Measurements from ENCODE around the gene ADIRF. TPM values are rescaled to one million over a fixed set of nuclear protein-coding genes. Genes with fewer than 3 reads are reported as not detected.

The ADIRF gene
- total and polyA plus RNA-seq, 8 donors = 7.0 to 111 (median 10.9) TPM

DNA sequence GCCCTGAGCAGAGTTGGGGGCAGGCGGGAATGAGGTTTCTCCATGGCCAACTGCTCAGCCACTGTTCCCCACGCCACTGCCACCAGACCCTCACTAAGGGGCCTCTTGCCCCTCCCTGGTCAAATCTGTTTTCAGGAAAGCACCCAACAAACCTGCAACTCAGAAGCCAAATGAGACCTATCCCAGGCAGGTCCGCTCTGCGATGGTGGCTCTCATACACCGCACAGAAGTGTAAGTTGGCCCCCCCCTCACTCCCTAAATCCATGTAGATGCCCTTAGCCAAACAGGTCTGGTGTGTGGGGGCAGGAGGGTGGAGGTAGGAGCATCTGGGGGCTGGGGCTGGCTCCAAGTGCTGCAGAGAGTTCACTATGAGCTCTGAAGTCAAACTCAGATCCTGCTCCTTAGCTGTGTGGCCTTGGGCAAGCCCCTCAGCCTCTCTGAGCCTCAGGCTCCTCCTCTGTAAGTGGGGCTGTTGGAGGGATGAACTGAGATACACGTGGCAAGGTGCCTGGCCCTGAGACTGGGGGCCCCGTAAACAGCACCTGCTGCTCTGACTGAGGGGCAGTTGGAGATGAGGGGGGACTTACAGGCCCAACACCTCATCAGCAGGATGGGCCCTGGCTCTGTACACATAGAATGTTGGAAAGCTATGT is 12.0 kb upstream of the ADIRF start:
- WGBS, 2 donors = 73 to 74% methylated on average over 7 of the region's 7 CpGs
- Histone ChIP-seq H3K36me3 (no peaks in the 10 kb centered on the region), H3K27me3 (no peaks in the 10 kb centered on the region), H3K4me3 (no peak overlapping the region), H3K9me3 (no peaks in the 10 kb centered on the region), H3K4me1 (no peaks in the 10 kb centered on the region), H3K27ac (no peak overlapping the region)
- no peak for TF ChIP-seq CTCF (IDR thresholded peaks at IDR 0.05)
- no peak for ATAC-seq
- FAIRE-seq = no peak
- DNase-seq = peak in 1 of 6 donors; percentile 16
- intact Hi-C loops (cut with DNase I) = no loop called here

GRCh38 chr10:86956848-86957448 is 11.3 kb upstream of the ADIRF start:
- no peak overlapping the region for H3K27ac ChIP-seq
- no peak for TF ChIP-seq CTCF (IDR thresholded peaks at IDR 0.05)
- no peaks in the 10 kb centered on the region for H3K36me3 ChIP-seq
- ATAC-seq (no peak), DNase-seq (peak in 1 of 6 donors; percentile 32), FAIRE-seq (no peak)
- intact Hi-C loops (cut with DNase I) = no loop called here
- H3K27me3 ChIP-seq = no peaks in the 10 kb centered on the region
- no peaks in the 10 kb centered on the region for H3K4me1 ChIP-seq
- 74 to 93% methylated on average over 7 of the region's 7 CpGs for WGBS, 2 donors
- no peak overlapping the region for H3K4me3 ChIP-seq
- H3K9me3 ChIP-seq = no peaks in the 10 kb centered on the region

DNA sequence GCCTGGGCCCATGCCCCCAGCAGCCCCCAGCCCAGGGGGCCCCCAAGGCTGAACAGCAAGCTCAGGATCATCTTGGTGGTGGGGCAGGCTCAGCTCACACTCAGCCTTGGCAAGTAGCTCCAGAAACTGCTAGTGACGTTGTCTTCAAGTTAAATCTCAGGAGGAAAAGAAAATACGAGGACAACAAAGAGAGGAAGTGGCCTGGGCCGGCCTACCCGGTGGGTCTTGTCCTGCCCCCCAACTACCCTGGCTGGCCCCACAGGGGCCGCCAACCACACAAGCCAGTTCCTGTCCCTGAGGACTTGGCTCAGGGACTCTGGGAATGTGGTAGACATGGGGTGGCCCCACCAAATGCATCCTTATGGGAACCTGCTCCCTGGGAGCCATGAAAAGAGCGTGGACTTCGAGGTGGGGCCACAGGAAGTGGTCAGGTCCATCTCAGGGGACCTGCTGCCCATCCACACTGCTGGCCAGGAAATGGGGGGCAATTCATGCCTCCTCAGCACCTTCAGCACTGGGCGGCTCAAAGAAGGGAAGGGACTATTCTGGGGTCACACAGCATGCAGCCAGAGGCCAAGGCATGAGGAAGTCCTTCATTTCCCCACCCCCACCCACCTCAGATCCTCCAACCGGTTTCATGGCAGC is 10.7 kb upstream of the ADIRF start, which contains the start of gene MMRN2:
TSS of gene MMRN2 (minus strand) at position 145 of the 645 bp plus-strand sequence. CDS start at position 71, 74 bp downstream.
- Histone ChIP-seq H3K27ac (no peak within 1 kb of the TSS), H3K4me1 (no peaks in the 10 kb centered on the region), H3K36me3 (no peaks in the 10 kb centered on the region), H3K9me3 (no peaks in the 10 kb centered on the region), H3K4me3 (peak within 1 kb of the TSS in 1 of 4 donors; percentile 10), H3K27me3 (no peaks in the 10 kb centered on the region)
- intact Hi-C loops (cut with DNase I) = no loop called here
- ATAC-seq (no peak), DNase-seq (peak in 1 of 6 donors; percentile 48), FAIRE-seq (no peak)
- 74 to 76% methylated on average over 9 of the region's 9 CpGs for WGBS, 2 donors
- no peak for TF ChIP-seq CTCF (IDR thresholded peaks at IDR 0.05)

- peak in 2 of 4 donors; percentile 6 to 12 for ATAC-seq
- peak within 1 kb of the TSS in 1 of 4 donors; percentile 10 for H3K4me3 ChIP-seq
- H3K4me1 ChIP-seq = no peaks in the 10 kb centered on the region
These were observed 10.0 kb upstream of the ADIRF start, which contains the start of gene SNCG for GRCh38 chr10:86958116-86958900. TSS of gene SNCG (plus strand) at chr10:86958599. CDS start at chr10:86958698, 99 bp downstream.

More at GRCh38 chr10:86958116-86958900, 10.0 kb upstream of the ADIRF start, which contains the start of gene SNCG:
- no peaks in the 10 kb centered on the region for H3K27me3 ChIP-seq
- 39 to 55% methylated on average over 13 to 22 of the region's 22 CpGs for WGBS, 2 donors
- no peaks in the 10 kb centered on the region for H3K36me3 ChIP-seq
- H3K9me3 ChIP-seq = no peaks in the 10 kb centered on the region
- no peak within 1 kb of the TSS for H3K27ac ChIP-seq
- FAIRE-seq (no peak), DNase-seq (peak in 3 of 6 donors; percentile 48 to 66 (median 59))
- intact Hi-C loops (cut with DNase I) = no loop called here
- TF ChIP-seq CTCF (IDR thresholded peaks at IDR 0.05) = no peak
